ENCODE measurements around the gene BTF3. TPM values are rescaled to one million over a fixed set of nuclear protein-coding genes. Genes with fewer than 3 reads are reported as not detected.

The BTF3 gene
- polyA plus RNA-seq, 1 experiment, result 478 TPM

DNA sequence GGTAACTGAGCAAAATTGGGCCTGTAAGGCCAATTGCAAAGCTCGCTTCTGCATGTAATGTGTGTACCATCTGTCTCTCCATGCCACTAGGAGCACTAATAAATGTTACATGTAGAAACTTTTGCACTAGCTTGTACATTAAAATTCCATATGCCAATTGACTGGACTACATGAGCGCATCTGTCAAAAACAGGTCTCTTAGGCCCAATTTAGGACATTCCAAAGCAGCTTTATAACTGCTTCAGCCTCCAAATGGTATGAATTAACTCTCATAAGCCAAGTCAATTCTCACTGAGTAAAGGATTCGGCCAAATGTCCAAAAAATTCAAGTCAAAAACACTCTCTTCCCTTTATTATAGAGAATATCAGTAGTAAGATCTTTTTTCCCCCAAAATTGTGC, 26.1 kb upstream of the BTF3 start:
- POLR2A ChIA-PET, result no interaction called here
- DNase-seq (ENCODE audit: low read depth), result no peak
- no peaks in the 10 kb centered on the region for H3K27me3 ChIP-seq (ENCODE audit: control insufficient read depth, insufficient read depth, low read length)
- TF ChIP-seq CTCF (IDR thresholded peaks at IDR 0.05; ENCODE audit: insufficient read depth, low read depth, low read length), result no peak
- no peaks in the 10 kb centered on the region for H3K36me3 ChIP-seq (ENCODE audit: control insufficient read depth, insufficient read depth, low read length)
- no peak overlapping the region for H3K4me3 ChIP-seq (ENCODE audit: low read depth, low read length)
- CTCF ChIA-PET, result interaction anchor here (0.7 kb wide), 1 partner anchor 18 kb away, joined by 3 read pairs; no protein-coding TSS in a partner anchor

- CTCF ChIA-PET, result no interaction called here
- Histone ChIP-seq H3K36me3 (ENCODE audit: control insufficient read depth, insufficient read depth, low read length) (no peaks in the 10 kb centered on the region), H3K4me3 (ENCODE audit: low read depth, low read length) (no peak overlapping the region), H3K27me3 (ENCODE audit: control insufficient read depth, insufficient read depth, low read length) (no peaks in the 10 kb centered on the region)
- no peak for DNase-seq (ENCODE audit: low read depth)
- TF ChIP-seq CTCF (IDR thresholded peaks at IDR 0.05; ENCODE audit: insufficient read depth, low read depth, low read length), result no peak
- POLR2A ChIA-PET, result no interaction called here
Measured at GRCh38 chr5:73480500-73480899, 17.7 kb upstream of the BTF3 start.

DNA sequence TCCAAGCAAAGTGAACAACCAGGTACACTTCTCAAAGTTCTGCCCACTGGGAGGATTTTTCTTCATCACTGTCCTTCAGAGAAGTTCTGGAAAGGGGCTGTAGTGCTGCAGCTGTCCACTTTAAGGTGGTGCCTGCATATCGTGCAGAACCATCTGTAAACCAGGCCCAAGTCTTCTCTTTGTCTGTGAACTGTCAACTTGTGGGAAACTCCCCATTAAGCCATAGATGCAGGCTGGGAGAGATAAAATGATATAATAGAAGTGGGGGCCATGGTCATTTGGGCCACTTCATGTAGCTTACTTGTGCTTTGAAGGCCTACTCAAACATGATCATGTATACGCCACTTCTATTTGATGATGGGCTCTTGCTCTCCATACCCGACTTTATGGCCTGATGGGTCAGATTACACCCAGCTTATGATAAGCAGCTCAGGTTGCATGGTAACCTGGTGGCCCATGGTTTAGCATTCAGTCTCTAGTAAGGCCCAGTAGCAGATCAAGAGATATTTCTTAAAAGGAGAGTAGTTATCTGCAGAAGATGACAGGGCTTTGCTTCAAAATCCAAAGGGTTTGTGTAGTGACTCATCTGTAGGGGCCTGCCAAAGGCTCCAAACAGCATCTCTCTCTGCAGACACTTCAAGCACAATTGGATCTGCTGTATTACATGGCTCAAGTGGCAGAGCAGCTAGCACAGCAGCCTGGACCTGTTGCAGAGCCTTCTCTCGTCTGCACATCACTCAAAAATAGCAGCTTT, 15.7 kb upstream of the BTF3 start:
- H3K27me3 ChIP-seq (ENCODE audit: control insufficient read depth, insufficient read depth, low read length), result peaks cover 2% of the 10 kb centered on the region; the same call in 1 of the 2 replicates
- DNase-seq (ENCODE audit: low read depth), result no peak
- no peak for TF ChIP-seq CTCF (IDR thresholded peaks at IDR 0.05; ENCODE audit: insufficient read depth, low read depth, low read length)
- H3K36me3 ChIP-seq (ENCODE audit: control insufficient read depth, insufficient read depth, low read length), result no peaks in the 10 kb centered on the region
- ChIA-PET CTCF (interaction anchor here (0.6 to 2.8 kb wide), 7 partner anchors 9 to 267 kb away, joined by 3 to 14 read pairs (median 4); no protein-coding TSS in a partner anchor), POLR2A (no interaction called here)
- no peak overlapping the region for H3K4me3 ChIP-seq (ENCODE audit: low read depth, low read length)

GRCh38 chr5:73483676-73484075, 14.6 kb upstream of the BTF3 start:
- no peak overlapping the region for H3K4me3 ChIP-seq (ENCODE audit: low read depth, low read length)
- H3K36me3 ChIP-seq (ENCODE audit: control insufficient read depth, insufficient read depth, low read length), result no peaks in the 10 kb centered on the region
- CTCF ChIA-PET, result interaction anchor here (1.0 to 2.8 kb wide), 5 partner anchors 11 to 269 kb away, joined by 3 to 14 read pairs (median 6); no protein-coding TSS in a partner anchor
- peaks cover 2% of the 10 kb centered on the region; the same call in 1 of the 2 replicates for H3K27me3 ChIP-seq (ENCODE audit: control insufficient read depth, insufficient read depth, low read length)
- POLR2A ChIA-PET, result no interaction called here
- no peak for DNase-seq (ENCODE audit: low read depth)
- TF ChIP-seq CTCF (IDR thresholded peaks at IDR 0.05; ENCODE audit: insufficient read depth, low read depth, low read length), result no peak

- peaks cover 2% of the 10 kb centered on the region; the same call in 1 of the 2 replicates for H3K27me3 ChIP-seq (ENCODE audit: control insufficient read depth, insufficient read depth, low read length)
- H3K4me3 ChIP-seq (ENCODE audit: low read depth, low read length), result no peak overlapping the region
- ChIA-PET CTCF (interaction anchor here (0.6 kb wide), 1 partner anchor 417 kb away, joined by 3 read pairs; no protein-coding TSS in a partner anchor), POLR2A (no interaction called here)
- DNase-seq (ENCODE audit: low read depth), result no peak
- no peak for TF ChIP-seq CTCF (IDR thresholded peaks at IDR 0.05; ENCODE audit: insufficient read depth, low read depth, low read length)
- no peaks in the 10 kb centered on the region for H3K36me3 ChIP-seq (ENCODE audit: control insufficient read depth, insufficient read depth, low read length)
Measured at GRCh38 chr5:73484511-73484910, 13.7 kb upstream of the BTF3 start.
